ENCODE results near the gene ZNF662. TPM values are rescaled to one million over a fixed set of nuclear protein-coding genes. Genes with fewer than 3 reads are reported as not detected.

Gene ZNF662
- total and polyA plus RNA-seq, 2 donors from 2014 or later = 4.9 to 12.8 TPM

DNA sequence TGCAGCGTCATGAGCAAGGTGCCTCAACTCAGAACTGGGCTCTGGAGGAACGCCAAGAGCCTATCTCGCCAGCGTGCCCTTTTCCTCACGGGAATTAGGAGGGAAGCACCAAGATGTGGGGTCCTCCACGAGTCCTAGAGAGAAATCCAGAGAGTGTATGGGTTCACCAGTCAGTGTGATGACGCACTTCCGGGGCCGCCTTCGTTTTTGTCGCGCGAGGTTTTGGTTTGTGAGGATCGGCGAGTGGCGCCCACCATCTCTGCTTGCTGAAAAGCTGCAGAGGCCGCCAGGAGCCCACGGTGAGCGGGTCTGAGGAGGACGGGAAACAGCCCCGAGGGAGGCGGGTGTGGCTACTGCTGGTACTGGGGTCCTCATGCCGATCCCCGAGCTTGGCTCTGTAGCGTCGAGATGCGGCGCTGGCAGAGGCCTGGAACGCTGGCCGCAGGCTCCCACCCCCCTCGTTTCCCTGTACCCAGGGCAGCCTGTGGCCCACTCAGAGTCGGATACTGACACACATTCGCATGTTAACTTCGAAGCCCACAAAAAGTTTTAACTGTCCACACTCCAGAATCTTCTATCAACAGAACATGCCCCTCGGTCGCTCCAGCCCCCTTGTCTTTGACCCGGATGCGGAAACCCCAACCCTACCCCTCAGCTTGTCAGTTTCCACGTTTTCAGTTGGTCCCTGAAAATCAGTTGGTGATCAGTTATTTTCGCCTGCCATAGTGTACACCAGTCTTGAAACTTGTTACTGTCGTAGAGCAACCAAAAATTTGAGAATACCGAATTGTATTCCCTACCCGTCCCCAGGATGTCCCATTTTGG is 30.4 kb downstream of the ZNF662 start:
- H3K36me3 ChIP-seq (ENCODE audit: control insufficient read depth in 2 of 3, insufficient read depth in 3 of 3, low read length in 3 of 3) = no peaks in the 10 kb centered on the region
- DNase-seq = peak; percentile 61 to 85 (median 77)
- peak overlapping the region; percentile 33 to 67 (median 48) for H3K4me3 ChIP-seq (ENCODE audit: low read length in 3 of 3)
- H3K9me3 ChIP-seq (ENCODE audit: control insufficient read depth in 2 of 3, insufficient read depth in 1 of 3, low read length in 3 of 3) = peaks cover 0 to 4% (median 0%) of the 10 kb centered on the region in 3 donors
- H3K27me3 ChIP-seq (ENCODE audit: control insufficient read depth, insufficient read depth, low read length) = no peaks in the 10 kb centered on the region
- peak overlapping the region in 1 of 3 donors; percentile 9 for H3K9ac ChIP-seq (ENCODE audit: low read length in 3 of 3)
- no peak overlapping the region for H3K27ac ChIP-seq (ENCODE audit: low read depth in 2 of 2, low read length in 2 of 2)
- TF ChIP-seq, protein P1, sequence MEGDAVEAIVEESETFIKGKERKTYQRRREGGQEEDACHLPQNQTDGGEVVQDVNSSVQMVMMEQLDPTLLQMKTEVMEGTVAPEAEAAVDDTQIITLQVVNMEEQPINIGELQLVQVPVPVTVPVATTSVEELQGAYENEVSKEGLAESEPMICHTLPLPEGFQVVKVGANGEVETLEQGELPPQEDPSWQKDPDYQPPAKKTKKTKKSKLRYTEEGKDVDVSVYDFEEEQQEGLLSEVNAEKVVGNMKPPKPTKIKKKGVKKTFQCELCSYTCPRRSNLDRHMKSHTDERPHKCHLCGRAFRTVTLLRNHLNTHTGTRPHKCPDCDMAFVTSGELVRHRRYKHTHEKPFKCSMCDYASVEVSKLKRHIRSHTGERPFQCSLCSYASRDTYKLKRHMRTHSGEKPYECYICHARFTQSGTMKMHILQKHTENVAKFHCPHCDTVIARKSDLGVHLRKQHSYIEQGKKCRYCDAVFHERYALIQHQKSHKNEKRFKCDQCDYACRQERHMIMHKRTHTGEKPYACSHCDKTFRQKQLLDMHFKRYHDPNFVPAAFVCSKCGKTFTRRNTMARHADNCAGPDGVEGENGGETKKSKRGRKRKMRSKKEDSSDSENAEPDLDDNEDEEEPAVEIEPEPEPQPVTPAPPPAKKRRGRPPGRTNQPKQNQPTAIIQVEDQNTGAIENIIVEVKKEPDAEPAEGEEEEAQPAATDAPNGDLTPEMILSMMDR (IDR thresholded peaks at IDR 0.05; ENCODE audit: borderline replicate concordance, extremely low read depth, insufficient read depth) = no peak
- intact Hi-C loops (cut with DNase I) = no loop called here
- no peaks in the 10 kb centered on the region for H3K4me1 ChIP-seq (ENCODE audit: control insufficient read depth in 2 of 3, insufficient read depth in 2 of 3, low read depth in 1 of 3, low read length in 3 of 3)
- FAIRE-seq = no peak

DNA sequence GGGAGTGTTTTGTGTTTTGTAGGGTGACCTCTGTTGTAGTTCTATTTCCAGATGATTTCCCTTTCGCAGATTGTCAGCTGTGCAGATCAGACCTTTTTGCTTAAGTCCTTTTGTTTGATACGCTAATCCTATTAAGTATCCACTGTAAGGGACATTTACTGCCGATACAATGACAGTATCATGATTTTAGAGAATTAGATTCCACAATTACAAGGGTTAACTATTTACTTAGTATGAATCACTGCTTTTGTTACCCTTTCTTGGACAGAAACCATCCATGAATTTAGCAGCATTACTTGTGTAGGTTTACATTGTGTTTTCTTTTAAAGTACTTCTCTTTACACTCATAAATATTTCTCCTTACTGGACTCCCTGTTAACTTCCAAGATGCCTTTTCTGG is 31.4 kb downstream of the ZNF662 start:
- Histone ChIP-seq H3K9me3 (ENCODE audit: control insufficient read depth in 2 of 3, insufficient read depth in 1 of 3, low read length in 3 of 3) (peaks cover 0 to 4% (median 0%) of the 10 kb centered on the region in 3 donors), H3K27me3 (ENCODE audit: control insufficient read depth, insufficient read depth, low read length) (no peaks in the 10 kb centered on the region), H3K4me3 (ENCODE audit: low read length in 3 of 3) (no peak overlapping the region), H3K36me3 (ENCODE audit: control insufficient read depth in 2 of 3, insufficient read depth in 3 of 3, low read length in 3 of 3) (no peaks in the 10 kb centered on the region), H3K27ac (ENCODE audit: low read depth in 2 of 2, low read length in 2 of 2) (no peak overlapping the region), H3K4me1 (ENCODE audit: control insufficient read depth in 2 of 3, insufficient read depth in 2 of 3, low read depth in 1 of 3, low read length in 3 of 3) (no peaks in the 10 kb centered on the region), H3K9ac (ENCODE audit: low read length in 3 of 3) (no peak overlapping the region)
- intact Hi-C loops (cut with DNase I) = no loop called here
- TF ChIP-seq, protein P1 (IDR thresholded peaks at IDR 0.05; ENCODE audit: borderline replicate concordance, extremely low read depth, insufficient read depth) = no peak
- DNase-seq = no peak
- no peak for FAIRE-seq

DNA sequence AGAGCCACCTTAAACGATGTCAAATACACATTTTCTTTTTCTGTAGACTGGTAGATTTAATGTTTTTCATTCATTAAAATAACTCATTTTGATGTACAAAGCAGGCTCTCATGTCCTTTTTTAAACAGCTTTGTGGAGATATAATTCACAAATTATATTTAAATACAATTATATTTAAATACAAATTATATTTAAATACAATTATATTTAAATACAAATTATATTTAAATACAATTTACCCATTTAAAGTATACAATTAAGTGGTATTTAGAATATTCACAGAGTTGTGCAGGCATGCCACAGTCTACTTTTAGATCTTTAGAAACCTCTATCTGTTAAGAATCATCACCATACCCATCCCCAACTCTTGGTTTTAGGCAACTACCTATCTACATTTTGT is 36.8 kb downstream of the ZNF662 start:
- intact Hi-C loops (cut with DNase I) = no loop called here
- Histone ChIP-seq H3K27me3 (ENCODE audit: control insufficient read depth, insufficient read depth, low read length) (no peaks in the 10 kb centered on the region), H3K4me1 (ENCODE audit: control insufficient read depth in 2 of 3, insufficient read depth in 2 of 3, low read depth in 1 of 3, low read length in 3 of 3) (no peaks in the 10 kb centered on the region), H3K9ac (ENCODE audit: low read length in 3 of 3) (no peak overlapping the region), H3K4me3 (ENCODE audit: low read length in 3 of 3) (no peak overlapping the region), H3K9me3 (ENCODE audit: control insufficient read depth in 2 of 3, insufficient read depth in 1 of 3, low read length in 3 of 3) (no peaks in the 10 kb centered on the region), H3K36me3 (ENCODE audit: control insufficient read depth in 2 of 3, insufficient read depth in 3 of 3, low read length in 3 of 3) (no peaks in the 10 kb centered on the region), H3K27ac (ENCODE audit: low read depth in 2 of 2, low read length in 2 of 2) (no peak overlapping the region)
- no peak for FAIRE-seq
- no peak for DNase-seq
- TF ChIP-seq, protein P1 (IDR thresholded peaks at IDR 0.05; ENCODE audit: borderline replicate concordance, extremely low read depth, insufficient read depth) = no peak
